NCI-H1694 (cell line): ENCODE data around the gene ABCC8.

Experiments
- DNase-seq: peaks from one replicate; lab custom pipeline; 2025; lab: John Stamatoyannopoulos, UW

The ABCC8 gene

GRCh38 chr11:17386331-17387084 lies 90.1 kb downstream of the ABCC8 start:
- DNase-seq, result peak; percentile 37

GRCh38 chr11:17385926-17386325 lies 90.7 kb downstream of the ABCC8 start:
- no peak for DNase-seq

DNA sequence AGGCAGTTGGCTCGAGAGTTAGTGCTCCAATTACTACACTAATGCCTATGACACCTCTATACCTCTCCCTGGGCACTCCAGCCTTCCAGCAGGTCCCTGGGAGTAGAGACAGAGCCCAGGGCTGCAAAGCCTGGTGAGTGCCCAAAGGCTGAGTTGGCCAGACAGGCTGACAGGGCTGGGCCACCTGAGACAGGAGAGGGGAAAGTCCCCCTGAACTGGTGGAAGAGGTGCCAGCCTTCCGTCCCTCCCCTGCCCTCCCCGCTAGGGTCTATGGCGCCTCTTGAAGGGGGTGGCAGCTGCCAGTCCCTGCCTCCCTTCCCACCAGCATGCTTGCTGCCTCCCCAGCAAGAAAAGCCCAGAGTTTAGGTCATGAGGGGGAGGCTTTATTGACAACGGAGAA lies 91.2 kb downstream of the ABCC8 start:
- no peak for DNase-seq

- DNase-seq, result peak; percentile 42
These were observed 92.6 kb downstream of the ABCC8 start for GRCh38 chr11:17384002-17384511.

GRCh38 chr11:17383461-17383860 lies 93.2 kb downstream of the ABCC8 start:
- no peak for DNase-seq

GRCh38 chr11:17382046-17382728 lies 94.5 kb downstream of the ABCC8 start:
- DNase-seq, result no peak

GRCh38 chr11:17381156-17381555 lies 95.5 kb downstream of the ABCC8 start:
- no peak for DNase-seq

DNA sequence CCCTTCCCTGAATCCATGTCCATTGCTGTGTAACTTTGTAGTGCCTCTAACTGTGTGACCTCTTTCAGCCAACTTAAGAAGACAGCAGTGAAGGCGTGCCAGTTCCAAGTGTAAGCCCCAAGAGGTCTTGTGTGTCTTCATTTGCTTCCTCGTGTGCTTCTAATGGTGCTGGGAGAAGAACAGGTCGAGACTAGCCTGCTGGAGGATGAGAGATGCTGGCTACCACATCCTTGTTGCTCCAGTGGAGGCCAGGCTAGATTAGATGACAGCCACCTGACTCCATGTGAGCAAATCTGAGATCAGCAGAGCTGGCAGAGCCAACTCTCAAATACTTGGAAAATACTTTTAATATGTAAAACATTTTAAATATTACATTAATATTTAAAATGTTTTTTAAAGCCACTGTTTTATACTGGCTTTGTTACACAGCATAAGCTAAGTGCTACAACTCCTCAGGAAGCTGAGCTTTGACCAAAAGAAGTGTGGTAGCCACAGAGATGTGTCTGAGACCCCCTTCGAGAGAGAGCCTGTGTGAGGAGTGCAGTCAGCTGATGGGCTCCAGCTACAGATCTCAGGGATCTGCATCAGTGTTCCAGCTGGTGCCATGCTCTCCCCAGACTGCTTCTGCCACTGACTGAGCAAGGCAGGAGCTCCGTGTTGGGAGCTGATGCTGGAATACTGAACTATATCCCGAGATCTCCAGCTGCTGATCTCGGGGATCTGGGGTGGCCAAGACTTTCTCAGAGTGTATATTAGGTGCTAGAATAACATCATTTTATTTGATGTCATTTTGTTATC lies 97.1 kb downstream of the ABCC8 start:
- DNase-seq, result no peak

- DNase-seq, result no peak
These were observed 98.0 kb downstream of the ABCC8 start for GRCh38 chr11:17378655-17379054.

DNA sequence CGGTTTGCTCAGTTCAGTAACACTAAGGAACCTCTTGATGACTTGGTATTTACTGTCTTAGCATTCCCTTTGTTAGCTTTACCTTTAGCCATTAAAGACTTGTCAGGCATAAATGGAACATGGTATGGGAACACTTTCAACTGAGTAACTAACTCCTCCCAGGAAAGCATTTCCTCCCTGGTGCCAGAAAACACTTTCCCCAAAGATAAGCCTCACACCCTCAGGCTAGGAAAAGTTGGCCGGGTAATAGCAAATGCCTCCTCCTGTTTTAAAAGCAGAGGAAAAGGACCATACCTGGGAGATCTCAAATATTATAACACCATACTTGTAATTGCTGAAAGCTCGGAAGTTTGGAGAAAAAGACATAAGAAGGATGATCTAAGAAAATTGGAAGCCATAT lies 100.2 kb downstream of the ABCC8 start:
- DNase-seq, result no peak

GRCh38 chr11:17375547-17375946 lies 101.1 kb downstream of the ABCC8 start:
- DNase-seq, result no peak

DNA sequence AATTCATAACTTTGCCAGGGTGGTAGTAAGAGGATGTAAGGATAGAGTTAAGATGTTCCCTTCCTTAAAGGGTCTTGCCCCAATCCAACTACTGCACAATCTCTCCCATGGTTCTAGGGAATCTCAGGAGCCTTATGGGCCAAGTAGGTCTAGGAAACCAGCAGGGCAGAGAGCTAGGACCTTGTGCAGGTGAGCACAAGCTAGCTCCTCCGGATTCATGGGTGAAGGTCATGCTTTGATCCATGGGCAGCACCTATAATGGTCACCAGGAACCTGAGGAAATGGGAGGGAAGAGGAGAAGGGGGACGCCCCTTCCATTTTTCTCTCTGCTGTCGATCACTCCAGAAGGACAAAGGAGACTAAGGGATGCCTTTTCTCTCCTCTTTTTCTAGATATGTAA lies 105.0 kb downstream of the ABCC8 start:
- no peak for DNase-seq

- DNase-seq, result no peak
These were observed 106.9 kb downstream of the ABCC8 start for GRCh38 chr11:17369684-17370243.

DNA sequence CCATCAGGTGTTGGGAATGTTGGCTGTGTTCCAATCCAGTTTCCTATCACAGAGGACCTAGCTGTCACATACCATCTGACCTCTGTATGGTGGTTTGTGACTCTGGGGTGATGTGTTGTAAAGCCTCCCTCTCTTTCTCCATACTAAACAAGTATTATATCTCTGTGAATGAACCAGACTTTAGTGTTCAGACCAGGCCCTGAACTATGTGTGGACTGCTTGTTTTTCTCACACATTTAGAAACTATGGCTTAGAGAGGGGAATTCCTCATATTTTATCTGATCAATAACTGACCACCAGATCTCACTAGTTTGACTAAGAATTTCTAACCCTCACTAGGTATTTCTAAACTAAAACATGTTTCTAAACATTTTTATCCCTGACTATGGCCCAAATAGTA lies 107.6 kb downstream of the ABCC8 start:
- DNase-seq, result no peak

GRCh38 chr11:17368551-17368950 lies 108.1 kb downstream of the ABCC8 start:
- no peak for DNase-seq

DNA sequence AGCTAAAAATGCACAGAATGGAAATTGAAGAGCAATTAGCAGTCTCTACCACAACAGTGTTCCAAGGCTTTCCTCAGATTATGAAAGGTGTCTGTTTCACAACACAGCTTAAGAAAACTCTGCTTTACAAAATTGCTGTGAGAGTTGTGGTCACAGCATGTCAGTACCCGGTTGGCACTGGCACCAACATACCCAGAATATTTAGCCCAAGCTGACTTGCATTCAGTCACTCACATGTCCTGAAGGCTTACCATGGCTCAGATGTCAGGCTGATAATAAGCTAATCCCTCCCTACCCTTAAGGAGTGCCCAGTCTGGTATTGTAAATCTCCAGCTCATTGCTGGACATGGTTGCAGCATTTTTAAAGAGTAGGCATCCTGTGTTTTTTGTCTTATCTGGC lies 110.2 kb downstream of the ABCC8 start:
- no peak for DNase-seq

DNA sequence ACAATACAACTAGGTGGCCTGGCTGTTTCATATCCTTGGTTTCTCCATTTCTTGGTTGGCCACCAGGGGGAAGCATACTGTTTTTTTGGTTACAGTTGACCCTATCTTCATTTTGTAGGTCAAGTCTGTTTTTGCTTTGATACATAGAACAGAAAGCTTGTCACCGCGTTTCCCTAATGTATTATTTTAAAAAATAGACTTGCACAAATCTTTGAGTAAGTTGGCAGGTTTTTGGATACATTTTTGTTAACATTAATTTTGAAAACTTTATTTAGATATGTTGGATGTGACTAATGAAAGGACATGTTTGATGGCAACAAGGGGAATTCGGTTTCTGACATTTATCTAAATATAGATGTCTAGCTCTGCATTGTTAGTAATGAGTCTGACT lies 122.0 kb downstream of the ABCC8 start:
- peak; percentile 70 for DNase-seq

- no peak for DNase-seq
These were observed 122.6 kb downstream of the ABCC8 start for GRCh38 chr11:17353821-17354600.

DNA sequence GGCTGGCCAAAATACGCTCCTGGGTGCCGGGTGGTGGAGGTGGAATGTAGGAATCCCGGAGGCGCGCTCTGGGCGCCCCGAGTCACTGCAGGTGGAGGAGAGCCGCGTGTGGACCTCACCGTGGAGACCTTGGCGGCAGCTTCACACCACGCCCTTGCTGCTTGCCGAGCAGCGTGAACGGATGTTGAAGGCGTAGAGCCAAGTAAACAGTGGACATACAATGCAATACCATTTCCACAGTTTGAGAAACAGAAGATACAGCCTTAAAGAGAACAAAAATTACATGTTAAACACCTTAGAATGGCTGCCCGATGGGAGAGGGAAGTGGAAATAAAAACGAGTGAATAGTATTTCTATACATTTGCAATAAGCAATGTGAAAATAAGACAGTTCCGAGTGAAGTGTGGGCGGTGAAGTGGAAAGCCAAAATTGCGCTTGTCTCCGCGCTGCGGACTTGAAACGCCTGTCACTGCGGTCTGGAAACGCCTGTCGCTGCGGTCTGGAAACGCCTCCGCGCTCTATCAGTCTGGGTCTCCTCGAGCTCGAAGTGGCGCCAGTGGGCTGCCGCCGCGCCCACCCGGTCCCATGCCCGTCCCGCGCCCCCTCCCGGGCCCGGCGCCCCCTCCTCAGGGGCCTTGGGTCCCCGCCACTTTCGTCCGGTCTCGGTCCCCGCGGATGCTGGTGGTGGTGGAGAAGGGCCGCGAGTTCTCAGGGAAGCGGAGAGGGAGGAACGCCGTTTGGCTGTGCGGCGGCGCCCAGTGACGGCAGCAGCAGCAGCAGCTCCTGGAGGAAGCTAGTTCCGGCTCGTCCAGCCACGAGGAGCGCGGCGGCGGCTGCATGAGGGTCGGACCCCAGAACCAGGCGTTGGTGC lies 123.5 kb downstream of the ABCC8 start:
- DNase-seq, result peak; percentile 66

DNA sequence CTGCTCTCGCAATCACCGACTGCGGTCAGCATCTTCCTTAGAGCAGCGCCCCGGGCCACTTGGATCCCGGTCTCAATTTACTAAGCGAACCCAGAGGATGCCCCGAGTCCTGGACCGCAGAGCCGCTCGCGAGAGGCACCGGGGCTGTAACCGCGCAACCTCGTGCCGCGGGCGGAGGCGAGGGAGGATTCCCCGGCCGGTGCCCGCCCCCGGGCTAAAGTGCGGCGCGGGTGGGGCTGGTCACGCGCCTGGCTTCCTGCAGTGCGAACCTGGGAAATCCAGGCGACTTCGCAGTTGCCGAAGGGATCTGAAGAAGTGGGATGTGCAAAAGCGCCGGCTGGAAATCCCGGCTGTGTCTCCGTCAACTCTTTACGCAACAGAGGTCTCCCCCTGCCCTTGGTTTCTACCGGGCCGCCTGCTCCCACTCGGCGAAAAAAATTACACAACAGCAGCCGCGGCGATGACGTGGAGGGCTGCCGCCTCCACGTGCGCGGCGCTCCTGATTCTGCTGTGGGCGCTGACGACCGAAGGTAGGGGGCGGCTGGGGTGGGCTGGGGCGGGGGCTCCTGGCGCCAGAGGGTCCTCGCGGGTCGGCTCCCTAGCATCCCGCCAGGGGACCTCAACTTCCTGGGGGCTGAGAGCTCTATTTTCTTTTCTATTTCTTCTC lies 125.0 kb downstream of the ABCC8 start, which contains the start of gene NCR3LG1:
Gene NCR3LG1 (plus strand): TSS at position 291 of the 667 bp plus-strand sequence. CDS start 170 bp downstream, at position 461.
- DNase-seq, result no peak
